Neural progenitor cell (in vitro differentiated cells): ENCODE results near the gene SERINC5.

ENCODE experiments used
- CTCF ChIP-seq: fragments of 200-600 bp; sonication (generic); IDR thresholded peaks from 2 replicates; pipeline ENCODE4 v1.5.1; 2017; ENCODE audit warnings: antibody characterized with exemption, mild to moderate bottlenecking
- EZH2 ChIP-seq: fragments of 200-600 bp; sonication (generic); IDR thresholded peaks from 2 replicates; pipeline ENCODE4 v1.6.1; 2017; ENCODE audit warnings: antibody characterized with exemption, mild to moderate bottlenecking, moderate library complexity
- EZH2phosphoT487 ChIP-seq: fragments of 200-600 bp; sonication (generic); IDR thresholded peaks from 2 replicates; pipeline ENCODE4 v1.6.1; 2017; ENCODE audit warnings: antibody characterized with exemption

- TF ChIP-seq CTCF (no peak), EZH2phosphoT487 (no peak), EZH2 (no peak)
These were observed 191.7 kb downstream of the SERINC5 start for GRCh38 chr5:80064124-80064523.
